ENCODE data around the gene TVP23A.
"Not testable (repeated sequence)": the region's sequence is repeated elsewhere in the genome, so short reads cannot be mapped to it uniquely, and the experiment has no call there.

TVP23A gene

GRCh38 chr16:10835281-10835931 lies 16.8 kb upstream of the TVP23A start:
- H2AFZ ChIP-seq (ENCODE audit: low read length, unreplicated experiment) = no peak overlapping the region
- no peaks in the 10 kb centered on the region for H3K4me1 ChIP-seq (ENCODE audit: control insufficient read depth, insufficient read depth, low read length, unreplicated experiment)
- H3K36me3 ChIP-seq (ENCODE audit: insufficient read depth, low read length) = no peaks in the 10 kb centered on the region
- no peak overlapping the region for H3K4me3 ChIP-seq (ENCODE audit: low read depth, low read length)
- no peaks in the 10 kb centered on the region for H3K79me2 ChIP-seq (ENCODE audit: control insufficient read depth, insufficient read depth, low read length, unreplicated experiment)
- H3K27me3 ChIP-seq (ENCODE audit: insufficient read depth, low read length) = peaks cover 35% of the 10 kb centered on the region
- H3K27ac ChIP-seq (ENCODE audit: low read depth, low read length) = no peak overlapping the region

- no peaks in the 10 kb centered on the region for H3K4me1 ChIP-seq (ENCODE audit: control insufficient read depth, insufficient read depth, low read length, unreplicated experiment)
- no peaks in the 10 kb centered on the region for H3K36me3 ChIP-seq (ENCODE audit: insufficient read depth, low read length)
- no peak overlapping the region for H3K4me3 ChIP-seq (ENCODE audit: low read depth, low read length)
- no peak overlapping the region for H2AFZ ChIP-seq (ENCODE audit: low read length, unreplicated experiment)
- no peak overlapping the region for H3K27ac ChIP-seq (ENCODE audit: low read depth, low read length)
- H3K79me2 ChIP-seq (ENCODE audit: control insufficient read depth, insufficient read depth, low read length, unreplicated experiment) = no peaks in the 10 kb centered on the region
- peaks cover 35% of the 10 kb centered on the region for H3K27me3 ChIP-seq (ENCODE audit: insufficient read depth, low read length)
Observed at GRCh38 chr16:10834766-10835165, 16.2 kb upstream of the TVP23A start.

- Histone ChIP-seq H3K36me3 (ENCODE audit: insufficient read depth, low read length) (no peaks in the 10 kb centered on the region), H2AFZ (ENCODE audit: low read length, unreplicated experiment) (no peak overlapping the region), H3K79me2 (ENCODE audit: control insufficient read depth, insufficient read depth, low read length, unreplicated experiment) (no peaks in the 10 kb centered on the region), H3K4me1 (ENCODE audit: control insufficient read depth, insufficient read depth, low read length, unreplicated experiment) (peaks cover 4% of the 10 kb centered on the region), H3K4me3 (ENCODE audit: low read depth, low read length) (no peak overlapping the region), H3K27ac (ENCODE audit: low read depth, low read length) (no peak overlapping the region), H3K27me3 (ENCODE audit: insufficient read depth, low read length) (peaks cover 35% of the 10 kb centered on the region)
Observed at GRCh38 chr16:10834130-10834529, 15.5 kb upstream of the TVP23A start.

- peaks cover 31% of the 10 kb centered on the region for H3K27me3 ChIP-seq (ENCODE audit: insufficient read depth, low read length)
- H3K4me1 ChIP-seq (ENCODE audit: control insufficient read depth, insufficient read depth, low read length, unreplicated experiment) = peaks cover 12% of the 10 kb centered on the region
- no peaks in the 10 kb centered on the region for H3K79me2 ChIP-seq (ENCODE audit: control insufficient read depth, insufficient read depth, low read length, unreplicated experiment)
- H2AFZ ChIP-seq (ENCODE audit: low read length, unreplicated experiment) = no peak overlapping the region
- no peaks in the 10 kb centered on the region for H3K36me3 ChIP-seq (ENCODE audit: insufficient read depth, low read length)
- H3K27ac ChIP-seq (ENCODE audit: low read depth, low read length) = no peak overlapping the region
- H3K4me3 ChIP-seq (ENCODE audit: low read depth, low read length) = no peak overlapping the region
Observed at GRCh38 chr16:10833271-10833670, 14.7 kb upstream of the TVP23A start.

GRCh38 chr16:10831894-10832886 lies 13.6 kb upstream of the TVP23A start:
- Histone ChIP-seq H3K27ac (ENCODE audit: low read depth, low read length) (no peak overlapping the region), H3K36me3 (ENCODE audit: insufficient read depth, low read length) (no peaks in the 10 kb centered on the region), H3K4me3 (ENCODE audit: low read depth, low read length) (no peak overlapping the region), H3K27me3 (ENCODE audit: insufficient read depth, low read length) (peaks cover 23% of the 10 kb centered on the region), H3K79me2 (ENCODE audit: control insufficient read depth, insufficient read depth, low read length, unreplicated experiment) (no peaks in the 10 kb centered on the region), H3K4me1 (ENCODE audit: control insufficient read depth, insufficient read depth, low read length, unreplicated experiment) (peaks cover 21% of the 10 kb centered on the region), H2AFZ (ENCODE audit: low read length, unreplicated experiment) (no peak overlapping the region)

- H3K36me3 ChIP-seq (ENCODE audit: insufficient read depth, low read length); H3K27ac ChIP-seq (ENCODE audit: low read depth, low read length); H3K79me2 ChIP-seq (ENCODE audit: control insufficient read depth, insufficient read depth, low read length, unreplicated experiment); H3K4me3 ChIP-seq (ENCODE audit: low read depth, low read length); H3K27me3 ChIP-seq (ENCODE audit: insufficient read depth, low read length); H2AFZ ChIP-seq (ENCODE audit: low read length, unreplicated experiment): not testable (repeated sequence)
- H3K4me1 ChIP-seq (ENCODE audit: control insufficient read depth, insufficient read depth, low read length, unreplicated experiment) = peaks cover 21% of the 10 kb centered on the region
Observed at GRCh38 chr16:10830240-10830639, 11.6 kb upstream of the TVP23A start.

- H3K27me3 ChIP-seq (ENCODE audit: insufficient read depth, low read length); H3K36me3 ChIP-seq (ENCODE audit: insufficient read depth, low read length); H3K79me2 ChIP-seq (ENCODE audit: control insufficient read depth, insufficient read depth, low read length, unreplicated experiment): not testable (repeated sequence)
- H3K27ac ChIP-seq (ENCODE audit: low read depth, low read length) = peak overlapping the region; percentile 81
- peak overlapping the region; percentile 57 for H2AFZ ChIP-seq (ENCODE audit: low read length, unreplicated experiment)
- H3K4me3 ChIP-seq (ENCODE audit: low read depth, low read length) = peak overlapping the region; percentile 26
- H3K4me1 ChIP-seq (ENCODE audit: control insufficient read depth, insufficient read depth, low read length, unreplicated experiment) = peaks cover 21% of the 10 kb centered on the region
Observed at GRCh38 chr16:10829390-10830098, 10.9 kb upstream of the TVP23A start.

GRCh38 chr16:10828851-10829366 lies 10.3 kb upstream of the TVP23A start:
- Histone ChIP-seq H3K27me3 (ENCODE audit: insufficient read depth, low read length) (no peaks in the 10 kb centered on the region), H3K36me3 (ENCODE audit: insufficient read depth, low read length) (no peaks in the 10 kb centered on the region), H3K27ac (ENCODE audit: low read depth, low read length) (peak overlapping the region; percentile 81), H3K4me3 (ENCODE audit: low read depth, low read length) (peak overlapping the region; percentile 26), H3K79me2 (ENCODE audit: control insufficient read depth, insufficient read depth, low read length, unreplicated experiment) (no peaks in the 10 kb centered on the region), H2AFZ (ENCODE audit: low read length, unreplicated experiment) (peak overlapping the region; percentile 57), H3K4me1 (ENCODE audit: control insufficient read depth, insufficient read depth, low read length, unreplicated experiment) (peaks cover 21% of the 10 kb centered on the region)

GRCh38 chr16:10827691-10828341 lies 9.2 kb upstream of the TVP23A start:
- no peak overlapping the region for H3K4me3 ChIP-seq (ENCODE audit: low read depth, low read length)
- peak overlapping the region; percentile 40 for H2AFZ ChIP-seq (ENCODE audit: low read length, unreplicated experiment)
- H3K36me3 ChIP-seq (ENCODE audit: insufficient read depth, low read length) = no peaks in the 10 kb centered on the region
- peaks cover 21% of the 10 kb centered on the region for H3K4me1 ChIP-seq (ENCODE audit: control insufficient read depth, insufficient read depth, low read length, unreplicated experiment)
- H3K27me3 ChIP-seq (ENCODE audit: insufficient read depth, low read length) = no peaks in the 10 kb centered on the region
- no peaks in the 10 kb centered on the region for H3K79me2 ChIP-seq (ENCODE audit: control insufficient read depth, insufficient read depth, low read length, unreplicated experiment)
- H3K27ac ChIP-seq (ENCODE audit: low read depth, low read length) = peak overlapping the region; percentile 81
